ENCODE results near the gene C12orf57.

Gene C12orf57

GRCh38 chr12:6950401-6950801 lies 6.6 kb downstream of the C12orf57 start:
- no peak for TF ChIP-seq CTCF (IDR thresholded peaks at IDR 0.05; ENCODE audit: poor library complexity, severe bottlenecking)
- Histone ChIP-seq H3K4me3 (ENCODE audit: severe bottlenecking) (no peak overlapping the region), H3K9me3 (ENCODE audit: severe bottlenecking) (no peaks in the 10 kb centered on the region), H3K27me3 (ENCODE audit: insufficient read depth, poor library complexity, severe bottlenecking) (no peaks in the 10 kb centered on the region), H3K36me3 (ENCODE audit: low read depth) (peaks cover 5% of the 10 kb centered on the region), H3K27ac (ENCODE audit: poor library complexity, severe bottlenecking) (no peak overlapping the region), H3K4me1 (ENCODE audit: insufficient read depth, poor library complexity, severe bottlenecking) (peaks cover 10% of the 10 kb centered on the region)
- no peak for DNase-seq (ENCODE audit: low spot score)
- ATAC-seq (ENCODE audit: low read depth): no peak

GRCh38 chr12:6950811-6951540 lies 7.2 kb downstream of the C12orf57 start, which contains the start of gene PTPN6:
PTPN6 (plus strand) TSS chr12:6951356; CDS start chr12:6951513, 157 bp downstream.
- Histone ChIP-seq H3K27me3 (ENCODE audit: insufficient read depth, poor library complexity, severe bottlenecking) (no peaks in the 10 kb centered on the region), H3K4me3 (ENCODE audit: severe bottlenecking) (no peak within 1 kb of the TSS), H3K36me3 (ENCODE audit: low read depth) (no peaks in the 10 kb centered on the region; the same call in 1 of the 2 replicates), H3K27ac (ENCODE audit: poor library complexity, severe bottlenecking) (no peak within 1 kb of the TSS), H3K9me3 (ENCODE audit: severe bottlenecking) (no peaks in the 10 kb centered on the region), H3K4me1 (ENCODE audit: insufficient read depth, poor library complexity, severe bottlenecking) (peaks cover 4% of the 10 kb centered on the region)
- ATAC-seq (ENCODE audit: low read depth) (no peak), DNase-seq (ENCODE audit: low spot score) (peak; percentile 54)
- TF ChIP-seq CTCF (IDR thresholded peaks at IDR 0.05; ENCODE audit: poor library complexity, severe bottlenecking): no peak

DNA sequence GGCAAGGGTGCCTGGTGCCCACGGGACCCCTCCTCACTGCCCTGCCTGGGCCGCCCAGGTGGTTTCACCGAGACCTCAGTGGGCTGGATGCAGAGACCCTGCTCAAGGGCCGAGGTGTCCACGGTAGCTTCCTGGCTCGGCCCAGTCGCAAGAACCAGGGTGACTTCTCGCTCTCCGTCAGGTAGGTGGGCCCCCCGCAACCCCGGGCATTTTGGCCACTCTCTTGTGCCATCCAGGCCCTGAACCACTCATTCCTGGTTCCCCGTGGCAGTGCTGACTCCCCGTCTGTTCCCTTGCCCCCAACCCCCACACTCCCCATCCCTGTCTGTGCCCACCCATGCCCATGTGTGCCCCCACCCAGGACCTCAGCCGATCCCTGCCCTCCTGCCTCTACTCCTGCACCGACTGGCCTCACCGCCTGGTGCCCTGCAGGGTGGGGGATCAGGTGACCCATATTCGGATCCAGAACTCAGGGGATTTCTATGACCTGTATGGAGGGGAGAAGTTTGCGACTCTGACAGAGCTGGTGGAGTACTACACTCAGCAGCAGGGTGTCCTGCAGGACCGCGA lies 7.8 kb downstream of the C12orf57 start:
- Histone ChIP-seq H3K4me3 (ENCODE audit: severe bottlenecking) (no peak overlapping the region), H3K4me1 (ENCODE audit: insufficient read depth, poor library complexity, severe bottlenecking) (peaks cover 3% of the 10 kb centered on the region), H3K9me3 (ENCODE audit: severe bottlenecking) (no peaks in the 10 kb centered on the region), H3K27ac (ENCODE audit: poor library complexity, severe bottlenecking) (no peak overlapping the region), H3K27me3 (ENCODE audit: insufficient read depth, poor library complexity, severe bottlenecking) (no peaks in the 10 kb centered on the region), H3K36me3 (ENCODE audit: low read depth) (no peaks in the 10 kb centered on the region)
- ATAC-seq (ENCODE audit: low read depth) (no peak), DNase-seq (ENCODE audit: low spot score) (peak; percentile 57)
- TF ChIP-seq CTCF (IDR thresholded peaks at IDR 0.05; ENCODE audit: poor library complexity, severe bottlenecking): no peak

- Histone ChIP-seq H3K27me3 (ENCODE audit: insufficient read depth, poor library complexity, severe bottlenecking) (no peaks in the 10 kb centered on the region), H3K4me3 (ENCODE audit: severe bottlenecking) (no peak overlapping the region), H3K4me1 (ENCODE audit: insufficient read depth, poor library complexity, severe bottlenecking) (no peaks in the 10 kb centered on the region), H3K36me3 (ENCODE audit: low read depth) (no peaks in the 10 kb centered on the region), H3K9me3 (ENCODE audit: severe bottlenecking) (no peaks in the 10 kb centered on the region), H3K27ac (ENCODE audit: poor library complexity, severe bottlenecking) (no peak overlapping the region)
- DNase-seq (ENCODE audit: low spot score) (peak; percentile 49), ATAC-seq (ENCODE audit: low read depth) (no peak)
- TF ChIP-seq CTCF (IDR thresholded peaks at IDR 0.05; ENCODE audit: poor library complexity, severe bottlenecking): no peak
These were observed 8.5 kb downstream of the C12orf57 start for GRCh38 chr12:6952121-6952862.

All from RWPE2 (cell line).